Measurements from ENCODE around the gene CBLN3. TPM values are rescaled to one million over a fixed set of nuclear protein-coding genes. Genes with fewer than 3 reads are reported as not detected.

The CBLN3 gene
- total RNA-seq, 1 donor from 2014 or later = 0.51 TPM

GRCh38 chr14:24439830-24440605, 10.6 kb upstream of the CBLN3 start:
- no peak for DNase-seq
- no peak overlapping the region for H3K27ac Mint-ChIP-seq (ENCODE audit: unreplicated experiment)
- H3K4me3 Mint-ChIP-seq (ENCODE audit: unreplicated experiment) = no peak overlapping the region
- no peak for TF ChIP-seq CTCF (IDR thresholded peaks at IDR 0.05; ENCODE audit: partially characterized antibody, unreplicated experiment)
- peaks cover 14% of the 10 kb centered on the region for H3K9me3 Mint-ChIP-seq (ENCODE audit: unreplicated experiment)
- H3K27me3 Mint-ChIP-seq (ENCODE audit: unreplicated experiment) = peaks cover 14% of the 10 kb centered on the region
- peaks cover 10% of the 10 kb centered on the region for H3K4me1 Mint-ChIP-seq (ENCODE audit: low read depth, unreplicated experiment)
- H3K36me3 Mint-ChIP-seq (ENCODE audit: unreplicated experiment) = no peaks in the 10 kb centered on the region

GRCh38 chr14:24439257-24439656, 9.8 kb upstream of the CBLN3 start:
- Mint-ChIP-seq H3K27me3 (ENCODE audit: unreplicated experiment) (peaks cover 16% of the 10 kb centered on the region), H3K4me1 (ENCODE audit: low read depth, unreplicated experiment) (peaks cover 10% of the 10 kb centered on the region), H3K36me3 (ENCODE audit: unreplicated experiment) (no peaks in the 10 kb centered on the region), H3K4me3 (ENCODE audit: unreplicated experiment) (no peak overlapping the region), H3K9me3 (ENCODE audit: unreplicated experiment) (peaks cover 14% of the 10 kb centered on the region), H3K27ac (ENCODE audit: unreplicated experiment) (no peak overlapping the region)
- no peak for TF ChIP-seq CTCF (IDR thresholded peaks at IDR 0.05; ENCODE audit: partially characterized antibody, unreplicated experiment)
- no peak for DNase-seq

- H3K27ac Mint-ChIP-seq (ENCODE audit: unreplicated experiment) = no peak overlapping the region
- H3K4me1 Mint-ChIP-seq (ENCODE audit: low read depth, unreplicated experiment) = peaks cover 9% of the 10 kb centered on the region
- H3K9me3 Mint-ChIP-seq (ENCODE audit: unreplicated experiment) = peaks cover 14% of the 10 kb centered on the region
- no peaks in the 10 kb centered on the region for H3K36me3 Mint-ChIP-seq (ENCODE audit: unreplicated experiment)
- DNase-seq = no peak
- TF ChIP-seq CTCF (IDR thresholded peaks at IDR 0.05; ENCODE audit: partially characterized antibody, unreplicated experiment) = no peak
- peaks cover 16% of the 10 kb centered on the region for H3K27me3 Mint-ChIP-seq (ENCODE audit: unreplicated experiment)
- H3K4me3 Mint-ChIP-seq (ENCODE audit: unreplicated experiment) = no peak overlapping the region
Observed at GRCh38 chr14:24438223-24439097, 9.0 kb upstream of the CBLN3 start.

- Mint-ChIP-seq H3K27me3 (ENCODE audit: unreplicated experiment) (peaks cover 8% of the 10 kb centered on the region), H3K36me3 (ENCODE audit: unreplicated experiment) (no peaks in the 10 kb centered on the region), H3K27ac (ENCODE audit: unreplicated experiment) (no peak overlapping the region), H3K4me3 (ENCODE audit: unreplicated experiment) (no peak overlapping the region), H3K4me1 (ENCODE audit: low read depth, unreplicated experiment) (peaks cover 6% of the 10 kb centered on the region), H3K9me3 (ENCODE audit: unreplicated experiment) (peaks cover 10% of the 10 kb centered on the region)
- no peak for TF ChIP-seq CTCF (IDR thresholded peaks at IDR 0.05; ENCODE audit: partially characterized antibody, unreplicated experiment)
- DNase-seq = no peak
Observed at GRCh38 chr14:24437736-24438067, 8.2 kb upstream of the CBLN3 start.

All from glutamatergic neuron (in vitro differentiated cells).